Neural progenitor cell (in vitro differentiated cells): ENCODE measurements around the gene NDUFA8.

Experiments
- EZH2 ChIP-seq: fragments of 200-600 bp; sonication (generic); IDR thresholded peaks from 2 replicates; pipeline ENCODE4 v1.6.1; 2017; ENCODE audit warnings: antibody characterized with exemption, mild to moderate bottlenecking, moderate library complexity
- EZH2phosphoT487 ChIP-seq: fragments of 200-600 bp; sonication (generic); IDR thresholded peaks from 2 replicates; pipeline ENCODE4 v1.6.1; 2017; ENCODE audit warnings: antibody characterized with exemption
- TF ChIP-seq, protein P1 (sequence below): fragments of 200-600 bp; sonication (generic); IDR thresholded peaks from 2 replicates; pipeline ENCODE4 v1.5.1; 2017; ENCODE audit warnings: antibody characterized with exemption, mild to moderate bottlenecking

DNA sequence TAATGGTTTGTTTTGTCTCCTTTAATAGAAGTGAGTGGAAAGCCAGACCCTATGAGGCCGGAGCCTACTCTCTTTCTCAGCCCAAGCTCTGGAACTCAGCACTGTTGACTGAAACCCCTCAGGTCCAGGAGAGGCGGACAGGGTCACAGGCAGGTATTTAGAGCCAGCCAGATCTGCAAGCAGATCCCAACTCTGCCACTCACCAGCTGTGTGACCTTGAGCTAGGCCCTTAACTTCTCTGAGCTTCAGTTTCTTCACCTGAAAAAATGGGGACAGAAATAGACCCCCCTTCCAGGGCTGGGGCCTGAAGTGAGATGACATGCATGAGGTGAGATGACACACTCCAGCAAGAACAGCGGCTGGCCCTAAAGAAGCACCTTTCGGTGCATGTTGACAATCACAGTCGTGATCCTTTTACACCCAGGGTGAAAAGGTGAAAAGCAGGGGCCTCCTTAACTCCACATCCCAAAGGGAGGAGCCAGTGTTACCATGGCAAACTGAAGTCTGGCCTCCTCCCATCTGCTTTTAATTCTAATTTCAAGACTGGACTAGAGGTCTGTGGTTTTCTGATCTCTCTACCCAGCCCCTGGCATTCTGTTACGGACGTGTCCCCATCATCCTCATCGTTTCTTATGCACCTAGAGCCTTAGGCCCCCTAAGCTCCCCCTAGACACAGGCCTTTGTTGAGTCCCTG lies 27.3 kb upstream of the NDUFA8 start:
- TF ChIP-seq, protein P1, sequence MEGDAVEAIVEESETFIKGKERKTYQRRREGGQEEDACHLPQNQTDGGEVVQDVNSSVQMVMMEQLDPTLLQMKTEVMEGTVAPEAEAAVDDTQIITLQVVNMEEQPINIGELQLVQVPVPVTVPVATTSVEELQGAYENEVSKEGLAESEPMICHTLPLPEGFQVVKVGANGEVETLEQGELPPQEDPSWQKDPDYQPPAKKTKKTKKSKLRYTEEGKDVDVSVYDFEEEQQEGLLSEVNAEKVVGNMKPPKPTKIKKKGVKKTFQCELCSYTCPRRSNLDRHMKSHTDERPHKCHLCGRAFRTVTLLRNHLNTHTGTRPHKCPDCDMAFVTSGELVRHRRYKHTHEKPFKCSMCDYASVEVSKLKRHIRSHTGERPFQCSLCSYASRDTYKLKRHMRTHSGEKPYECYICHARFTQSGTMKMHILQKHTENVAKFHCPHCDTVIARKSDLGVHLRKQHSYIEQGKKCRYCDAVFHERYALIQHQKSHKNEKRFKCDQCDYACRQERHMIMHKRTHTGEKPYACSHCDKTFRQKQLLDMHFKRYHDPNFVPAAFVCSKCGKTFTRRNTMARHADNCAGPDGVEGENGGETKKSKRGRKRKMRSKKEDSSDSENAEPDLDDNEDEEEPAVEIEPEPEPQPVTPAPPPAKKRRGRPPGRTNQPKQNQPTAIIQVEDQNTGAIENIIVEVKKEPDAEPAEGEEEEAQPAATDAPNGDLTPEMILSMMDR = no peak
- TF ChIP-seq EZH2 (no peak), EZH2phosphoT487 (no peak)
